Esophagus muscularis mucosa (tissue), 4 donors: Measurements from ENCODE around the gene ZNF219. TPM values are rescaled to one million over a fixed set of nuclear protein-coding genes. Genes with fewer than 3 reads are reported as not detected.
A peak's percentile ranks its signal among the peaks of the same experiment; 100 is the strongest.

Experiments
- DNase-seq: peaks from one replicate; pipeline ENCODE4 v3.0.0-alpha.2; 2017; ENCODE audit errors: extremely low spot score
- H3K27ac ChIP-seq, 4 donors: fragments of 200-600 bp; sonication (generic); replicated peaks in 1 of 4; 1 replicate in 3 of 4; 2 replicates in 1 of 4; pipeline ENCODE4 v1.5.1; 2016 to 2019; ENCODE audit warnings: mild to moderate bottlenecking in 1 of 4
- H3K27me3 ChIP-seq, 4 donors: fragments of 200-600 bp; sonication (generic); one replicate each; pipeline versions ENCODE4 v1.5.1 to v1.6.0; 2016 to 2019
- H3K36me3 ChIP-seq, 4 donors: fragments of 200-600 bp; sonication (generic); one replicate each; pipeline ENCODE4 v1.5.1; 2016 to 2019
- H3K4me1 ChIP-seq, 4 donors: fragments of 200-600 bp; sonication (generic); one replicate each; pipeline ENCODE4 v1.5.1; 2016 to 2019
- H3K4me3 ChIP-seq, 4 donors: fragments of 200-600 bp; sonication (generic); 1 replicate in 2 of 4; 2 replicates in 2 of 4; pipeline ENCODE4 v1.5.1; 2016 to 2019; ENCODE audit warnings: mild to moderate bottlenecking in 4 of 4, moderate library complexity in 1 of 4
- H3K9me3 ChIP-seq, 4 donors: fragments of 200-600 bp; sonication (generic); 1 replicate in 3 of 4; 2 replicates in 1 of 4; pipeline ENCODE4 v1.5.1; 2016 to 2019
- EP300 ChIP-seq: sonication (generic); formaldehyde crosslinking; IDR thresholded peaks from one replicate; pipeline ENCODE4 v1.6.1; 2017; ENCODE audit warnings: antibody characterized with exemption
- POLR2A ChIP-seq: fragments of 450-650 bp; IDR thresholded peaks from one replicate; pipeline ENCODE4 v1.6.1; 2017; ENCODE audit warnings: antibody characterized with exemption, moderate library complexity, mild to moderate bottlenecking, low read depth
- POLR2AphosphoS5 ChIP-seq, 2 donors: sonication (generic); formaldehyde crosslinking; IDR thresholded peaks; one replicate each; pipeline ENCODE4 v1.6.1; 2017; ENCODE audit warnings: antibody characterized with exemption in 2 of 2
- WGBS: methylation state at CpG from one replicate; pipeline ENCODE4 v1.1.5; 2018; 5-methylcytosine and 5-hydroxymethylcytosine counted together
- intact Hi-C: fragments of 100-400 bp; cut with DNase I; formaldehyde crosslinking; loops from one replicate; pipeline ENCODE4 v1.15.1; 2023
- total RNA-seq, 4 donors: library from RNA; depleted of rRNA; stranded (reverse); fragments of >200 nt; gene quantifications; one replicate each; pipeline versions ENCODE4 v1.1.0 to v1.2.1, GENCODE V29; 2016
- TF ChIP-seq, protein P1 (sequence below), 3 experiments: fragments of 200-600 bp in 2 of 3; fragments of 450-650 bp in 1 of 3; sonication (generic) in 2 of 3; IDR thresholded peaks; one replicate each; pipeline ENCODE4 v1.5.1; 2017 to 2019; ENCODE audit warnings: antibody characterized with exemption in 3 of 3, mild to moderate bottlenecking in 2 of 3, moderate library complexity in 1 of 3

Gene ZNF219
- total RNA-seq, 4 donors from 2014 or later: 64.4 to 116 (median 94.3) TPM

DNA sequence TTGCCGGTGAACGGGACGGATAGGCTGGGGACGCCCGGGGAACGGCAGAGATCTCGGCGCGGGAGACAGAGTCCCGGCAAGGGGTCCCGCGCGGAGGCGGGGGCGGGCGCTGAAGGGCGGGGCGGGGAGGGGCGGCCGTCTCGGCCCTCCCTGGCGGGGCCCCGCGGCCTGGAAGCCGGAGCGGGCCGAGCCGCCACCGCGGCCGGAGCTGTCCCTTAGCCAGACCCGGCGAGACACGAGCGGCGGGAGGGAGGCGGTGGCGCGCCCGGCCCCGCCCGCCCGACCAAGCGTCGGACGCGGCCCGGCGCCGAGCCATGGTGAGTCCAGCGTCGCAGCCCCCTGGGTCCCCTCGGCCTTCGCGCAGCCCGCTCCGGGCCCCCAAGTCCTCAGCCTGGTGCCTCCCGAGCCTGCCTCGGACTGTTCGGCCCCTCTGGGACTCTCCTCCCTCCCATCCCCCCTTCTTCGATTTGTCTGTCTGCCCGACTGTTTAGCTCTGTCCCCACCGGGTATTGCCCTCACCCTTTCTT lies 28.3 kb downstream of the ZNF219 start, which contains the start of gene ARHGEF40:
TSS of gene ARHGEF40 (plus strand) at position 222 of the 527 bp plus-strand sequence. CDS start at position 315, 93 bp downstream.
- H3K27me3 ChIP-seq: no peaks in the 10 kb centered on the region
- peak within 1 kb of the TSS; percentile 76 to 86 (median 81) for H3K4me3 ChIP-seq
- peak within 1 kb of the TSS; percentile 88 to 90 (median 90) for H3K27ac ChIP-seq
- DNase-seq: no peak
- 0% methylated on average over 40 of the region's 63 CpGs for WGBS
- H3K36me3 ChIP-seq: peaks cover 0 to 24% (median 22%) of the 10 kb centered on the region in 4 donors
- TF ChIP-seq POLR2A (no peak), POLR2AphosphoS5 (IDR thresholded peaks at IDR 0.05) (peak in 1 of 2 donors; percentile 17)
- TF ChIP-seq, protein P1, sequence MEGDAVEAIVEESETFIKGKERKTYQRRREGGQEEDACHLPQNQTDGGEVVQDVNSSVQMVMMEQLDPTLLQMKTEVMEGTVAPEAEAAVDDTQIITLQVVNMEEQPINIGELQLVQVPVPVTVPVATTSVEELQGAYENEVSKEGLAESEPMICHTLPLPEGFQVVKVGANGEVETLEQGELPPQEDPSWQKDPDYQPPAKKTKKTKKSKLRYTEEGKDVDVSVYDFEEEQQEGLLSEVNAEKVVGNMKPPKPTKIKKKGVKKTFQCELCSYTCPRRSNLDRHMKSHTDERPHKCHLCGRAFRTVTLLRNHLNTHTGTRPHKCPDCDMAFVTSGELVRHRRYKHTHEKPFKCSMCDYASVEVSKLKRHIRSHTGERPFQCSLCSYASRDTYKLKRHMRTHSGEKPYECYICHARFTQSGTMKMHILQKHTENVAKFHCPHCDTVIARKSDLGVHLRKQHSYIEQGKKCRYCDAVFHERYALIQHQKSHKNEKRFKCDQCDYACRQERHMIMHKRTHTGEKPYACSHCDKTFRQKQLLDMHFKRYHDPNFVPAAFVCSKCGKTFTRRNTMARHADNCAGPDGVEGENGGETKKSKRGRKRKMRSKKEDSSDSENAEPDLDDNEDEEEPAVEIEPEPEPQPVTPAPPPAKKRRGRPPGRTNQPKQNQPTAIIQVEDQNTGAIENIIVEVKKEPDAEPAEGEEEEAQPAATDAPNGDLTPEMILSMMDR (IDR thresholded peaks at IDR 0.05): no peak
- no peaks in the 10 kb centered on the region for H3K9me3 ChIP-seq
- H3K4me1 ChIP-seq: peaks cover 33 to 56% (median 50%) of the 10 kb centered on the region in 4 donors
- intact Hi-C loops: loop anchor here (2.0 kb wide), 1 partner anchor 23 kb away; no protein-coding TSS in a partner anchor

DNA sequence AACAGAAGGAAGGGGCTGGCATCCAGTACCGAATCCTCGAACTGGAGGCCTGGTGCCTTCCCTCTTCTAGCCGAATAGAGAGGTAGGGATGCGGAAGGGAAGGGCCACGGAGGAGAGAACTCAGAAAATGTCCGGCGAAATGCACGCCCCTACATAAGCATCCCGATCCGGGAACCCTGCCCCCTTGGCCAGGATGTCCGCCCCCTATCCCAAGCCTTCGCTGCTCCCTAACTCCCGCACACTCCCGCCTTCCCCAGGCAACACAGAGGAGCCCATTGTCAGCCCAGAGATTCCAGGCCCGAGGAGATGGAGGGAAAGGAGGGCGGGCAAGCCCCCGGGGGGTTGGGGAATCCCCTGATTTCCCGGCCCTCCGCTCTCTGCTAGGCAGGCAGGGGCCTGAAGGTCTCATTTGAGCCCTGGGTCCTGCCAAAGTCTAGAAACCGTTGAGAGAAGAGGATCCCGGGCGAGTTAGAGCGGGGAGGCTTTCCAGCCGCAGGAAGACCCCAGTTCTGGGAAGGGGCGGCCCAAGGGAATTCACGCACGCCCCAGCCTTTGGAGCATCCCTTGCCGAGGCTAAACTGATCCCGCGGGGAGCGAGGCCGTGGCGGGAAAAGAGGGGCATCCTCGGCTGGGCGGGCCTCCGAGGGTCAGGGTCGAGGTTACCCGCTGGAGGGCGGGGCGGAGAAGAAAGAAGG lies 28.9 kb downstream of the ZNF219 start:
- peaks cover 0 to 18% (median 15%) of the 10 kb centered on the region in 4 donors for H3K36me3 ChIP-seq
- WGBS: under 1% methylated on average over 24 of the region's 40 CpGs
- H3K4me1 ChIP-seq: peaks cover 33 to 54% (median 49%) of the 10 kb centered on the region in 4 donors
- no peaks in the 10 kb centered on the region for H3K9me3 ChIP-seq
- intact Hi-C loops: loop anchor here (2.0 kb wide), 2 partner anchors 23 to 35 kb away; no protein-coding TSS in a partner anchor
- peak overlapping the region; percentile 88 to 90 (median 90) for H3K27ac ChIP-seq
- no peaks in the 10 kb centered on the region for H3K27me3 ChIP-seq
- DNase-seq: no peak
- H3K4me3 ChIP-seq: peak overlapping the region; percentile 76 to 86 (median 81)
- TF ChIP-seq POLR2AphosphoS5 (IDR thresholded peaks at IDR 0.05) (no peak), EP300 (no peak), POLR2A (no peak)
- TF ChIP-seq, protein P1 (IDR thresholded peaks at IDR 0.05): no peak

DNA sequence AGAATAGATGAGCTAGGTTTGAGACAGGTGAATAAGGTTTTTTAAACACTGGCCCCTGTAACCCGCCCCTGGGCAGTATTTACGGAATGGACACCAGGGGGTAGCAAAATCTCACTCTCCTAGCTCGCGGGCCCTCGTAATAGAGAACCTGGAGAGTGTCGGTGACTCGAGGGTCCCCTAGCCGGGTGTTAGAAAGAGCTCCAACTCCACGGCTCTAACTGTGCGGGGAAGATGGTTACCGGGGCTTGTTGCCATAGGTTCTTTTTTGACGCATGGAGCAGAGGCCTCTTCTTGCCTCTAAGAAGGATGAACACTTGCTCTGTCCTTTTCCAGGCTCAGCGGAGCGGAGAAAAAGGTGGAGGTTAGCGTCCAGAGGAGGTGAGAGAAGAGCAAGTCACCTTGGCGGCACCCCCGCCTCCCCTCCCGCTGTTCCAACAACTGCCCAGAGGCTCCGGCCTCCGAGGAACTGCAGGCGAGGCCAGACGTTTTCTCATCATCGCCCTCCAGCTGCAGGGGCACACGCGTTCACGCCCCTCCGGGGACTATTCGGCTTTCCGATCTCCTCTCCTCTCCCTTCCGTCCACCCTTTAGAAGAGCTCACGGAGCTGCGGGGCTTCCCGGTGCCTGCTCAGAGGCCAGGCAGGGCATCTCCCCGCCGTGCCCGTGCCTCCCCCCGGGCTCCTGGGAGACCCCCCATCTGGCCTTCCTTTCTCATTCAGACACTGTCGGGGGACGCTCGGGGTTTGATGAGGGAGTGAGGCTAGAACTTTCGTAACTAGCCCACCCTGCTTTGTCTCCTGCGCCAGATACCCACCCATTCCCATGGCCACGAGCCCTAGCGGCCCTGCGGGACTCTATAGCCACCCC lies 29.7 kb downstream of the ZNF219 start:
- Histone ChIP-seq H3K36me3 (peaks cover 0 to 10% (median 8%) of the 10 kb centered on the region in 4 donors), H3K9me3 (no peaks in the 10 kb centered on the region), H3K27ac (peak overlapping the region; percentile 88 to 90 (median 90)), H3K4me1 (peaks cover 33 to 50% (median 47%) of the 10 kb centered on the region in 4 donors), H3K4me3 (peak overlapping the region; percentile 76 to 86 (median 81)), H3K27me3 (no peaks in the 10 kb centered on the region)
- DNase-seq: no peak
- TF ChIP-seq EP300: no peak
- TF ChIP-seq POLR2A: no peak
- no peak for TF ChIP-seq POLR2AphosphoS5 (IDR thresholded peaks at IDR 0.05)
- TF ChIP-seq, protein P1 (IDR thresholded peaks at IDR 0.05): peak; percentile 71 to 80 (median 78)
- intact Hi-C loops: loop anchor here (2.0 kb wide), 1 partner anchor 36 kb away; no protein-coding TSS in a partner anchor
- 4% methylated on average over 24 of the region's 45 CpGs for WGBS

DNA sequence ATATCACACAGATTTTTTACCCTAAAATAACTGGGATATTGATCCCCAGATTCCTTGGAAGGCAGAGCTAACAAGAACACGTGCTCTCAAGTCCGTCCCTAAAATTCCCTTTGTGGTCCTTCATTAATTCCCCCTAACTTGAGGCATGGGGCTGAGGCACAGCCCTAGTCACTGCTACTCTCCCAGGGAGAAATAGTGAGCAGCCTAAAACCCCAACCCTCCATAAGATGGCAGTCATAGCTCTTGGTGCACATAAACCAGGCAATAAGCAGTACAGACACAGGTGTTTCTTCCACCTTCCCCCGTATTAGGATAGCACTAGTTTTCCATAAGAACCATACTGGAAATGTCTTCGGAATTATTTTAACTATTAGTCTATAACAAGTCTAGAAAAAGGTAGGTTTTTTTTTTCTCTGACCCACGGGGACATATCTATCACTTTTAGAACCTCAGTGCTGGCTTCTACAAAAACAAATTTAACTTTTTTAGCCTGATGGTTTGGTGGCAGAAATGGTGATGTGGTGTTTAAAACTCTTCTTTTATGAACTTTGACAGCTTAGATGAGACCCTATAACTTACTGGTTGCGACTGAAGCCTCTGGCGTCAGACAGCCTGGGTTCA lies 31.5 kb downstream of the ZNF219 start:
- Histone ChIP-seq H3K27me3 (no peaks in the 10 kb centered on the region), H3K4me3 (no peak overlapping the region), H3K9me3 (no peaks in the 10 kb centered on the region), H3K27ac (no peak overlapping the region), H3K36me3 (no peaks in the 10 kb centered on the region), H3K4me1 (peaks cover 25 to 46% (median 43%) of the 10 kb centered on the region in 4 donors)
- no peak for DNase-seq
- intact Hi-C loops: no loop called here
- no peak for TF ChIP-seq EP300
- TF ChIP-seq POLR2AphosphoS5 (IDR thresholded peaks at IDR 0.05): no peak
- TF ChIP-seq, protein P1 (IDR thresholded peaks at IDR 0.05): no peak
- no peak for TF ChIP-seq POLR2A
- WGBS: 75% methylated on average over 7 of the region's 7 CpGs
